ENCODE data around the gene MIA2. TPM values are rescaled to one million over a fixed set of nuclear protein-coding genes. Genes with fewer than 3 reads are reported as not detected.
"Not testable (repeated sequence)": the region's sequence is repeated elsewhere in the genome, so short reads cannot be mapped to it uniquely, and the experiment has no call there.

Gene MIA2
- total and polyA plus RNA-seq, 3 donors from 2014 or later: 25.2 to 40.8 (median 32.3) TPM

GRCh38 chr14:39276579-39277114, 42.9 kb downstream of the MIA2 start:
- no peak for DNase-seq
- Histone ChIP-seq H3K36me3 (ENCODE audit: low read depth, missing control alignments) (no peaks in the 10 kb centered on the region), H3K27me3 (no peaks in the 10 kb centered on the region), H3K4me3 (no peak overlapping the region), H3K9me3 (no peaks in the 10 kb centered on the region), H3K27ac (no peak overlapping the region), H3K4me1 (no peaks in the 10 kb centered on the region)
- intact Hi-C loops (cut with DNase I; ENCODE audit: low total_unique reads): no loop called here
- 77 to 81% methylated on average over 2 of the region's 2 CpGs for WGBS, 2 donors
- TF ChIP-seq, protein P1, sequence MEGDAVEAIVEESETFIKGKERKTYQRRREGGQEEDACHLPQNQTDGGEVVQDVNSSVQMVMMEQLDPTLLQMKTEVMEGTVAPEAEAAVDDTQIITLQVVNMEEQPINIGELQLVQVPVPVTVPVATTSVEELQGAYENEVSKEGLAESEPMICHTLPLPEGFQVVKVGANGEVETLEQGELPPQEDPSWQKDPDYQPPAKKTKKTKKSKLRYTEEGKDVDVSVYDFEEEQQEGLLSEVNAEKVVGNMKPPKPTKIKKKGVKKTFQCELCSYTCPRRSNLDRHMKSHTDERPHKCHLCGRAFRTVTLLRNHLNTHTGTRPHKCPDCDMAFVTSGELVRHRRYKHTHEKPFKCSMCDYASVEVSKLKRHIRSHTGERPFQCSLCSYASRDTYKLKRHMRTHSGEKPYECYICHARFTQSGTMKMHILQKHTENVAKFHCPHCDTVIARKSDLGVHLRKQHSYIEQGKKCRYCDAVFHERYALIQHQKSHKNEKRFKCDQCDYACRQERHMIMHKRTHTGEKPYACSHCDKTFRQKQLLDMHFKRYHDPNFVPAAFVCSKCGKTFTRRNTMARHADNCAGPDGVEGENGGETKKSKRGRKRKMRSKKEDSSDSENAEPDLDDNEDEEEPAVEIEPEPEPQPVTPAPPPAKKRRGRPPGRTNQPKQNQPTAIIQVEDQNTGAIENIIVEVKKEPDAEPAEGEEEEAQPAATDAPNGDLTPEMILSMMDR (IDR thresholded peaks at IDR 0.05): no peak
- no peak for TF ChIP-seq POLR2A (IDR thresholded peaks at IDR 0.05)

DNA sequence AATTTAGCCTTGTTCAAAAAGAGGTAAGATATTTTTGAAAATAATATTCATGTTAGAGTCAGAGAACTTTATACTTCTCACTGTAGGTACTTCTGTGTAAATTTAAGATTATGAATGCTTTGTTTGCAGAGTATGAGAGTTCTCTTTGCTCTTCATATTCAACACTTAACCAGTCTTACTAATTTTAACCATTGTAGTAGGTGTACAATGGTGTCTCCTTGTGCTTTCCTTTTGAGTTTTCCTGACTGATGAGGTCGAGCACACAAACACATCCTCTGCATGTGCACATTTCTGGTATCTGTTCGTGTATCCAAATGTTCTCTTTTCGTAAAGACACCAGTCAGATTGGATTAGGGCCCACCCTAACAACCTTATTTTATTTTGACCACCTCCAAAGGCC, 45.8 kb downstream of the MIA2 start:
- Histone ChIP-seq H3K27ac (no peak overlapping the region), H3K4me3 (no peak overlapping the region), H3K4me1 (no peaks in the 10 kb centered on the region), H3K36me3 (ENCODE audit: low read depth, missing control alignments) (no peaks in the 10 kb centered on the region), H3K27me3 (no peaks in the 10 kb centered on the region), H3K9me3 (no peaks in the 10 kb centered on the region)
- intact Hi-C loops (cut with DNase I; ENCODE audit: low total_unique reads): no loop called here
- DNase-seq: no peak
- no peak for TF ChIP-seq POLR2A (IDR thresholded peaks at IDR 0.05)
- TF ChIP-seq, protein P1 (IDR thresholded peaks at IDR 0.05): no peak
- WGBS, 2 donors: 77 to 97% methylated on average over 3 of the region's 3 CpGs

DNA sequence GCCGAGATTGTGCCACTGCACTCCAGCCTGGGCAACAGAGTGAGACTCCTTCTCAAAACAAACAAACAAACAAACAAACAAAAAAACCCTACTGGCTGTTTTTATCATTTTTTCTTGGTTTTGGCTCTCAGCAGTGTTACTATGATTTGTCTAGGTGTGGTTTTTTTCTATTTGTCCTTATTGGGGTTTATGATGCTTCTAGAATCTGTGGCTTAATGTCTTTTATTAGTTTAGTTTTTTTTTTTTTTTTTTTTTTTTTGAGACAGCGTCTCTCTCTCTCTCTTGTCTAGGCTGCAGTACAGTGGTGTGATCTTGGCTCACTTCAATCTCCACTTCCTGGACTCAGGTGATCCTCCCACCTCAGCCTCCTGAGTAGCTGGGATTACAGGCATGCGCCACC, 47.0 kb downstream of the MIA2 start:
- H3K27ac ChIP-seq; H3K36me3 ChIP-seq (ENCODE audit: low read depth, missing control alignments); DNase-seq; H3K27me3 ChIP-seq; intact Hi-C loops (cut with DNase I; ENCODE audit: low total_unique reads); H3K4me1 ChIP-seq; H3K4me3 ChIP-seq; H3K9me3 ChIP-seq: not testable (repeated sequence)
- WGBS, 2 donors: 91 to 95% methylated on average over 3 of the region's 3 CpGs

GRCh38 chr14:39289523-39289922, 55.8 kb downstream of the MIA2 start:
- no peaks in the 10 kb centered on the region for H3K9me3 ChIP-seq
- no peaks in the 10 kb centered on the region for H3K36me3 ChIP-seq (ENCODE audit: low read depth, missing control alignments)
- no peak overlapping the region for H3K27ac ChIP-seq
- intact Hi-C loops (cut with DNase I; ENCODE audit: low total_unique reads): no loop called here
- H3K4me3 ChIP-seq: no peak overlapping the region
- no peaks in the 10 kb centered on the region for H3K27me3 ChIP-seq
- 55 to 71% methylated on average over 1 of the region's 1 CpG for WGBS, 2 donors
- no peak for DNase-seq
- no peaks in the 10 kb centered on the region for H3K4me1 ChIP-seq
- TF ChIP-seq, protein P1 (IDR thresholded peaks at IDR 0.05): no peak
- no peak for TF ChIP-seq POLR2A (IDR thresholded peaks at IDR 0.05)

DNA sequence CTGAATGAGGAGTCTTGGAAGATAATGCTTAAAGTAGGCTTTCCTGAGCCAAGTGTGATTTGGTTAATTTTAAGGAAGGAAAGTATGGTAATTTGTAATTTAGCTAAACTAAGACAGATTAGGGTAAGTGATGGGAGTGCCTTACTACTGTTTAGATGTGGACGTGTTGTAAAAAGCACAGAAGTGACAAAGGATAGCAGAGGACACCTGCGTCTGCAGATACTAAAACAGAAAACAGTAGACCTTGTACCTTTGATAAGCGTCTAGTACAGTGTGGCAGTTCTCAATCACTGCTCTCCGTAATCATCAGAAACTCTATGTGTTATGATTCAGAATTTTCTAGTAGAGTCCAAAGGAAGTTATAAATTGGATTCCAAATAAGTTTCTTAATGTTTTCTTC, 58.0 kb downstream of the MIA2 start:
- WGBS, 2 donors: 70 to 88% methylated on average over 4 of the region's 4 CpGs
- no peak for TF ChIP-seq POLR2A (IDR thresholded peaks at IDR 0.05)
- TF ChIP-seq, protein P1 (IDR thresholded peaks at IDR 0.05): no peak
- Histone ChIP-seq H3K4me1 (peaks cover 6% of the 10 kb centered on the region), H3K27ac (no peak overlapping the region), H3K9me3 (no peaks in the 10 kb centered on the region), H3K27me3 (no peaks in the 10 kb centered on the region), H3K36me3 (ENCODE audit: low read depth, missing control alignments) (no peaks in the 10 kb centered on the region), H3K4me3 (no peak overlapping the region)
- no peak for DNase-seq
- intact Hi-C loops (cut with DNase I; ENCODE audit: low total_unique reads): no loop called here
